Stimulated activated CD8-positive, alpha-beta memory T cell treated with anti-CD3 and anti-CD28 coated beads, Interleukin-4, amount 100 ng/mL, for 1 hour (primary cell): ENCODE measurements around the gene MRGPRF.
"Not testable (repeated sequence)": the region's sequence is repeated elsewhere in the genome, so short reads cannot be mapped to it uniquely, and the experiment has no call there.

ENCODE experiments used
- DNase-seq, 2 donors: peaks; one replicate each; pipeline ENCODE4 v3.0.0-alpha.2; 2020; ENCODE audit warnings: low read depth in 2 of 2, low spot score in 1 of 2

MRGPRF gene

DNA sequence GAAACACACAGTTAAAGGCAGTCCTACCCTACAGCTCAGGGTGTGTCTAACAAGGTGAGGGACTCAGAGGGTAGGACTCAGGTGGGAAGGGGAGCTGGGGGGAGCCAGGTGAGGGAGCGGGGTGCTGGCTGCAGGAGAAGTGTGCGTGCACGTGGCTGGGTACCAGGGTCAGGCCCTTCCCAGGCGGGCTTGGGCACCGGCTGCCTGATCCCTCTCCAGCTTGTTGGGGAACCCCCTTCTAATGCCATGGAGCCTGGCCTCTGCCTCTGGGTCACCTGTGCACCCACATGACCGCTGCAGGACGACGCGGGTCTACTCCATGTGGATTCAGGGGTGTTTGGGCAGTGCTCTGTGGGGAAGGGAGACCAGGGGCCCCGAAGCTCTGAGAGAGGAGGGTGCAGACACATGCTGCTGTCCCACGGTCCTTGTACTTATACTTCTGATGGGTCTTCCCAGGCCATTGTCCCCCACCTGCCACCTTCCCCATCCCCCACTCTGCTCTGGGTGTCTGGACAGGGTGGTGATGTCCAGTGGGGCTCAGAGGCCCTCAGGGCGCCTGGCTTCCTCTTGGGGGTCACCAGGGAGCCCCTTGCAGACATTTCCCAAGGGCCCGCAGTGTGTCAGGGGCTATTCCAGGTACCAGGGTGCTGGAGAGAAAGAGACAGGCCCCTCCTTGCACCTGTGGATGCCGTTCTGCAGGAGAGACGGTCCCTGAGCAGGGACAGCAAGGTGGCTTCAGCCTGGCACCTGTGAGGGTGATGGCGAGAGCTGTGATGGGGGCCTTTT is 21.9 kb downstream of the MRGPRF start:
- DNase-seq, result no peak

- DNase-seq, result no peak
These were observed 23.0 kb downstream of the MRGPRF start for GRCh38 chr11:68989936-68990606.

GRCh38 chr11:68988491-68988890 is 24.6 kb downstream of the MRGPRF start:
- no peak for DNase-seq

- DNase-seq, result no peak
These were observed 25.8 kb downstream of the MRGPRF start for GRCh38 chr11:68987211-68987610.

GRCh38 chr11:68983801-68984200 is 29.2 kb downstream of the MRGPRF start:
- no peak for DNase-seq

GRCh38 chr11:68982134-68982533 is 30.9 kb downstream of the MRGPRF start:
- no peak for DNase-seq

DNA sequence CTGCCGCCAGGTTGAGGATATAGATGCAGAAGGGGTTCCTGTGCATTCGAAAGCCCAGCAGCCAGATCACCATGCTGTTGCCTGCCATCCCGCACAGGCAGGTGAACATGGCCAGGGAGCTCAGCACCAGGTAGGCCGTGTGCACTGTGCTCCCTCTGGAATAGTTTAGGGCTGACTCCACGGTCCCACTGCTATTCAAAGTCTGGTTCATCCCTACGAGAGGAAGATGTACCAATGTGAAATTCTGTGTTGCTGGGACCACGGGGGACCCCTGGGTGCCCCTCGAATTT is 32.3 kb downstream of the MRGPRF start, which contains the start of gene MRGPRD:
Gene MRGPRD (minus strand): TSS at position 211 of the 290 bp plus-strand sequence. CDS start 0 bp downstream, at position 211.
- no peak for DNase-seq

- no peak for DNase-seq
These were observed 32.9 kb downstream of the MRGPRF start for GRCh38 chr11:68979931-68980775.

- no peak for DNase-seq
These were observed 34.0 kb downstream of the MRGPRF start for GRCh38 chr11:68978931-68979594.

DNA sequence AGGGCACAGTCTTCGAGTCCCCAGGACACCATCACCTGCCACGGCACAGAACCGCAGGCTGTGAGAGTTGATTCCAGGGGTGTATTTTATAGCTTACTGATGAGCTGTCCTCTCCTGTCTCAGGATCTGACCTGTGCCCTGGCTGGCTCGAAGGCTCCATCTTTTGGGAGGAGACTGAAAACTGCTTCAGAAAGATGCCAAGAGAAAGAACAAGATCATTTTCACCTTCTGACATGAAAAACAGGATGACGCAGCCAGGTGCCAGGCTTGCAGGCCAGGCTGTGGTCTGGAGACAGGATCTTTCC is 34.5 kb downstream of the MRGPRF start:
- DNase-seq, result no peak

DNA sequence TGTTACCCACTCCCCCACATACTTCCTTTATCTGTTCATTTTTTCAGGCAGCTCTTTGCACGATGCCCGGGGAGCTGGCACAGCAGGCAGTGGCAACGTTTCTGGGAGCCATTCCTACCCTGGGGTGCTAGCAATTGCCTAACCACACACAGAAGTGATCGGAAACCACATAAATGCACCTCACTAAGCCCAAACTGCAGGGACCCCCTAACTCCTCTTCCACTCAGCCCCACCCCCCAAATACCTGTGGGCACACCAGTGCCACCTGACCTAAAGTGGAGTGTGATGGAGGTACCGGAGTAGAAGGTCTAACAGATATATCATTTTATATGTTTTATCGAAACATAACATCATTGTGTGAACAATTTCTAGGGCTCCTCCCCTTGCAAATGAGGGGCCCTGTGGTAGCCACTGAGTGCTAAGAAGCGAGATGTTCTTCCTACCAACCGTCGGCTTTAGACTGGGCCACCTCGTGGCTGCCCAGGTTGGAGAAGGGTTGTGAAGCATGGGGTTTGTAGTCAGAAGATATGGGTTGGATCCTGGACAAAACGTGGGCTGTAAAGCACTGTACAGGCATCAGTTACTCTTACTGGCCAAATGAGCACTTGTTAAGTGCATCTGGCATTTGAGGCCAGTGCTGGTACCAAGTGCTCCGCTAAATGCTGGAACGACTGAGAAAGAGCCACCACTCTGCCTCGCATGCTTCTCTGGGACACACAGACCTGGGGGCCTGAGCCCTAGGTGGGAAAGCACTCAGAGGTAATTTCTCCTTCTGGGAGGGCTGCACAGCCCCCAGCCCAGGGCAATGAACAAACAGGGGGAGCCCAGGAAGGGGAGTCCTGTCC is 35.0 kb downstream of the MRGPRF start:
- no peak for DNase-seq

GRCh38 chr11:68976563-68976962 is 36.5 kb downstream of the MRGPRF start:
- DNase-seq, result no peak

DNA sequence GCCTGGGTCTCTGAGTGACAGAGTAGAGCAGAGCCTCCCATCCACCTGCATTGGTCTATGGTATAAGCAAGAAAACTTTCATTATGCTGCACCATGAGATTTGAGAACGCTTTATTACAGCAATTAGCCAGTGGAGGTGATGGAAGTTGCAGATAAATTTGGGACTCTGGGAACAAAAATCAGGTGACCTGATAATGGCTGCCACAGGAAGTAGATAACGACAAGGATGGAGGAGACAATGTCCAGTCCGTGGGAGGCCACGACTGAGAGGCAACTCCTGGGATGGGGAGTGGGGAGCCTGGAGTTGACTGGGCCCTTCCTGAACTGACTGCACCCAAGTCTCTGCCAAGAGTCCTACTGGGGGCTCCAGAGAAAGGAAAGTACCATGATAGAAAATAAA is 37.0 kb downstream of the MRGPRF start:
- no peak for DNase-seq

DNA sequence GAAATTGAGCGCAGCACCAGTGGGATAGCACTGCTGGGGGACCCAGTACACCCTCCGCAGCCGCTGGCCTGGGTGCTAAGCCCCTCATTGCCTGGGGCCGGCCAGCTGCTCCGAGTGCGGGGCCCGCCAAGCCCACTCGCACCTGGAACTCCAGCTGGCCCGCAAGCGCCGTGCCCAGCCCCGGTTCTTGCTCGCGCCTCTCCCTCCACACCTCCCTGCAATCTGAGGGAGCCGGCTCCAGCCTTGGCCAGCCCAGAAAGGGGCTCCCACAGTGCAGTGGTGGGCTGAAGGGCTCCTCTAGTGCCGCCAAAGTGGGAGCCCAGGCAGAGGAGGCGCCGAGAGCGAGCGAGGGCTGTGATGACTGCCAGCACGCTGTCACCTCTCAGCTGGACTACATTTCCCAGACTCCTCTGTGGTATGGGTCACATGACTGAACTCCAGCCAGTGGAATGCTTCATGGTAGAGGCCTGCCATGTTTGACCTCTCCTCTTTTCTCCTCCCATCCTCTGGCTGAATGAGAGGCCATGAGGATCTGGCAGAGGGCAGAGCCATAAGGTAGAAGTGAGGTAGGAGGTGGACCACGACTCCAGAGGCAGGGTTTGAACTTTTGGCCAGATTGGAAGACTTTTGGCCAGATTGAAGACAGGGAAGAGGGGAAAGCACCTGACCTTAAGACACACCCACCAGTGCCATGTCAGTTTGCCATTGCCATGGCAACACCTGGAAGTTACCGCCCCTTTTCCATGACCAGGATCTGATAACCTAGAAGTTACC is 38.4 kb downstream of the MRGPRF start:
- no peak for DNase-seq

DNA sequence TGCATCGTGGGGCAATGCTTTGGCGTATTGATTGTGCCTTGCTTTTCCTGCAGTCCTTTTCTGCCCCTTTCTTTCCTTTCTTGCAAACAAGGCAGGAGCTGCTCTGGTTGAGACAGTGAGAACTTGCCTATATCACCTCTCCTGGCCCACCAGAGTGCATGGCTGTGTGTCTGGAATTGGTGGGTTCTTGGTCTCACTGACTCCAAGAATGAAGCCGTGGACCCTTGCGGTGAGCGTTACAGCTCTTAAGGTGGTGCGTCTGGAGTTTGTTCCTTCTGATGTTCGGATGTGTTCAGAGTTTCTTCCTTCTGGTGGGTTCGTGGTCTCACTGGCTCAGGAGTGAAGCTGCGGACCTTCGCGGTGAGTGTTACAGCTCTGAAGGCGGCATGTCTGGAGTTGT is 39.3 kb downstream of the MRGPRF start:
- DNase-seq, result not testable (repeated sequence)

DNA sequence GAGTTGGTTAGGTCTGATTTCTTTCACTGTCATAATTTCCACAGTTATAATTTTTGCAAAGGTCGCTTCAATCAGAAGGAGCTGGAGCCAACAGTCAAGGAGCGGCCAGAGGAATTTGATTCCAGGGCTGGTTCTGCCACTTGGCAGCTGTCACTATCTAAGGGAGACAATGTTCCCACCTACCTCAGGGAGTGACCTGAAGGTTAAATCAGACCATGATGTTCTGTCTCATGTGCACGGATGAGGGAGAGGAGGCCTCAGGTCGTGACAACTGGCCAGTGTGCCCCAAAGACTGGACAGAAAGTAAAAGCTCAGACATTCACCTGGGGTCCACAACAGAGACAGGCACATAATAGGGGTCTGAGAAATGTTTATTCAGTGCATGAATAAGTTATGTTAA is 39.8 kb downstream of the MRGPRF start:
- no peak for DNase-seq

GRCh38 chr11:68970921-68971636 is 42.0 kb downstream of the MRGPRF start:
- no peak for DNase-seq

DNA sequence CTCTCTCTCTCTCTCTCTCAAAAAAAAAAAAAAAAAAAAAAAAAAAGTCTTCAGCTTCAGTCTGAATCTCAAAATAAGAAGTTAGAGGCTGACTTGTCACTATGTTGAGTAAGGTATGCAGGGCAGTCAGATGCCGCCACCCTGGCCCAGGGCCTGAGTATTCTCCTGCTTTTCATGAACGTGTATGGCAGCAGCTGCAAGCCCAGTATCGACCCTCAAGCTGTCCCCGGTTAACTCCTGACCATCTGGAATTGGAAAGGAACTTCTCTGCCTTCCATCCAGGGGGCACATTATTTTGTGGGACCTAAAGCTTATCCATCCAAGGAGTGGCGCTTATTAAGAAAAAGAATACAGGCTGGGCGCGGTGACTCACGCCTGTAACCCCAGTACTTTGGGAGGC is 43.7 kb downstream of the MRGPRF start:
- no peak for DNase-seq
